Fibroblast of peridontal ligament (primary cell): ENCODE measurements around the gene OR1L1.

Source experiments
- DNase-seq: peaks from one replicate; pipeline ENCODE4 v3.0.0-alpha.2; 2010; ENCODE audit errors: extremely low read depth

The OR1L1 gene, protein sequence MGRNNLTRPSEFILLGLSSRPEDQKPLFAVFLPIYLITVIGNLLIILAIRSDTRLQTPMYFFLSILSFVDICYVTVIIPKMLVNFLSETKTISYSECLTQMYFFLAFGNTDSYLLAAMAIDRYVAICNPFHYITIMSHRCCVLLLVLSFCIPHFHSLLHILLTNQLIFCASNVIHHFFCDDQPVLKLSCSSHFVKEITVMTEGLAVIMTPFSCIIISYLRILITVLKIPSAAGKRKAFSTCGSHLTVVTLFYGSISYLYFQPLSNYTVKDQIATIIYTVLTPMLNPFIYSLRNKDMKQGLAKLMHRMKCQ

DNA sequence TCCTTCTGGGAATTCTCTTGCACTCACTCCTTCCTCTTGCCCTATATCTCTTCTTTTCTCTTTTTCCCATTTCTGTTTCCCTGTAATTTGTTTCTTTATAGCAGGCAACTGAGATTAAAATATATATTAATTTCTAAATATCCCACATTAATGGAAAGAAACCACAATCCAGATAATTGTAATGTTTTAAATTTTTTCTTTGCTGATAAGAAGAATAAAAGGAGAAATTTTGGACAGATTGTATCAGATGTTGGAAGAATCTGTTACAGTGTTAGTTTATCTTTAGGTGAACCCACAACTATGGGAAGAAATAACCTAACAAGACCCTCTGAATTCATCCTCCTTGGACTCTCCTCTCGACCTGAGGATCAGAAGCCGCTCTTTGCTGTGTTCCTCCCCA lies at the start of gene OR1L1:
TSS of gene OR1L1 (plus strand) at position 301 of the 400 bp plus-strand sequence. CDS start at position 301, 0 bp downstream.
- DNase-seq = no peak

DNA sequence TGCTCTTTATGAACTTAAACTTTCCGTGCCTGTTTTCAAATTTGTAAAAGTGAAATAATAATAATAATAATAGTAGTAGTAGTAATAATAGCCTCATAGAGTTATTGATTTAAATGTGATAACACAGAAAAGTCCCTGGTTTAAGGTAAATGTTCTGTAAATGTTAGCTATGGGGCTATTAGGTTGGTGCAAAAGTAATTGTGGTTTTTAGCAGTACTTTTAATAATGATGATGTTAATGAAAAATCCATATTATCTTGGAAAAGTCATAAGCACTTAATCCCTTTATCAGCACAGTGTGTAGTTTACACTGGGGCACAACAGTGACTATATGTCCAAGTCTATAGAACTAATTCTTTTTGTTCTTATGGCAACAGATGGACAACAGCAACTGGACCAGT lies 47.2 kb upstream of the OR1L1 start, which contains the start of gene OR1Q1:
TSS of gene OR1Q1 (plus strand) at position 377 of the 400 bp plus-strand sequence. CDS start at position 377, 0 bp downstream.
- DNase-seq = no peak

DNA sequence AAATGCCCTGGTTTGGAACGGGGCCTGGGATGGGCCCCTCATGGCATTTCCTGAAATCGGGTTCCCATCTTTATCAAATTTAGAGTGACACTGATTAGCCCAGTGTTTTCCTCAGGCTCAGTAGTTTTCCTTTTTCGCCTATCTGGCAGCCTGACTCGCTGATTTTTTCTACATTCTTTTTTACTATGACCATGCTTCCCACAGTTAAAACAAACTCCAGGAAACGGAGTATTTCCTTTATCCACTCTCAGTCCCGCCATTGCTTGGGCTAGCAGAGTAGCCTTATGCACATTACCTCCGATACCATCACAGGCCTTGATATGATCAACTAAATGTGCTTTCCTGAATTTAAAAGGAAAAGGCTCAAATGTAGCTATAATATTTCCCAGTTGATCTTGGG lies 41.5 kb upstream of the OR1L1 start:
- DNase-seq = no peak

DNA sequence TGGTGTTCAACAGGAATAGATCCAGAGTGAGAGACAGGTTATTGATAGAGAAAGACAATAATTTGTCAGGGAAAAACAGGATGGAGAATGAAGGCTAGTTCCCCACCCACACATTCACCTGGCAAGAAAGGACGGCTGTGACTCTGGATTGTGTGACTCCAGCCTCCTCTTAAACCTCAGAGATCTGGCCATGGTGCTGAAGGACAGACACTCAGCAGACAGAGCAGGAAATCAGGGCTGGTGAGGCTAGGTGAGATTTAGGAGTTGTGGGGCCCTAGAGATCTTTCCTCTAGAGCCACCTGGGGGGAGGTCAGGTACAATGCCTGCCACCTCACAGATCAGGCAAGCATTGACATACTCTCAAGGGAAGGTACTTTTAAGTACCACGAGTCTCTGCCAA lies 19.3 kb upstream of the OR1L1 start:
- DNase-seq = no peak

DNA sequence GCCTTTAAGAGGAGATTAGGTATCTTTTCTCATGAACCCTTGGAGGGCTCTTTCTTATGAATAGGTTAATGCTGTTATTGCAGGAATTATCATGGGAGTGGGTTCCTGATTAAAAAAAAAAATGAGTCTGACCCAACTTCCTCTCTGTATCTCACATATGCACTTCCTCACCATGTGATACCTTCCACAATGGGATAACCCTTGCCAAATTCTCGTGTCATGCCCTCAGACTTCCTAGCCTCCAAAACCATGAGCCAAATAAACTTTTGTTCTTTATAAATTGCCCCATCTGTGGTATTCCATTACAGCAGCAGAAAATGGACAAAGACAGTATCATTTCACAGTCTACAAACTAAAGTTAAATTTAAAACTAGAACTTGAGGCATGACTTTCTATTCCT lies 5.1 kb upstream of the OR1L1 start:
- no peak for DNase-seq

DNA sequence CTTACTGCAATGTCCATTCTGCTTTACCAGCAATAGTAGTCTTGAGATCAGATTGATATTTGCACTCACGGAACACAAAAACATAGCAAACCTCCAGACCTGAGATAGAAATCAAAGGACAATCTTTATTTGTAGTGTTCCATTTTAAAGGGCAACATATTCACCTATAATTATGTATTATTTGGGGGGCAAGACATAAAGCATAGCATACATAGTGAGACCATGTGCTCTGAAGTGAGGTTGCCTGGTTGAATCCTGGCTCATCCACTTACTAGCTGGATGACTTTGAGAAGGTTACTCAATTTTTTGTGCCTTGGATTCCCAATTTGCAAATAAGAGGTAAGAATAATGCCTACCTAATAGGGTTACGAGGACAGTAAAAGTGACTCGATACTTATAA lies 4.0 kb upstream of the OR1L1 start, which contains the start of gene OR1B1:
TSS of gene OR1B1 (minus strand) at position 101 of the 400 bp plus-strand sequence.
- no peak for DNase-seq

DNA sequence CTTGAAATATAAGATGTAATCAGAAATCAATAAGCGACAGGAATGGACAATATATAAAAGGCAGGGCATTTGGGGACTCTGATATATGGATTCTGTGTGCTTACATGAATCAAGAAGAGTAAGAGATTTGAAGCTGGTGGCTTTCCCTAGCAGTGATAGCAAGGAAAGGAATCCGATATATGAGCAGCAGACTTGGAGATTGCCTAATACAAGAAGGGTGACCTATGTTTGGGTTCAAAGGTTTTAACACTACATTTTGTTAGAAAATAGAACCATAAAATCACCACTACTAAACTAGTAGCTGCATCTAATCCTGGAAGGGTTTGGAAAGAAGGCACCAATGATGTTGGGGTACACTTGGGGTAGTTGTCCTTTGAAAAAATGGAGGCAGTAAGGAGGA lies 11.0 kb downstream of the OR1L1 start:
- DNase-seq = no peak

DNA sequence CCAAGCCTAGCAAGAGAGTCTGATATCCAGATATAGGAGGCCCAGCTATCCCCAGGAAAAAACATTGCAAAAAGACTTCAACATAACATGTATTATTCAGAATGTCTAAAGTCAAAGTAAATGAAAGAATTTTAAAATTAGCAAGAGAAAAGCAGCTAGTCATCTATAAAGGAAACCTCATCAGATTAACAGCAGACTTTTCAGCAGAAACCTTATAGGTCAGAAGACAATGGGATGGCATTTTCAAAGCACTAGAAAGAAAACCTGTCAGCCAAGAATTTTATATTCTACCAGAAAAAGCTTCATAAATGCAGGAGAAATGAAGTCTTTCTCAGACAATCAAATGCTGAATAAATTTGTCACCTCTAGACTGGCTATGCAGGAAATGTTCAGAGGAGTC lies 23.3 kb downstream of the OR1L1 start:
- DNase-seq = no peak

DNA sequence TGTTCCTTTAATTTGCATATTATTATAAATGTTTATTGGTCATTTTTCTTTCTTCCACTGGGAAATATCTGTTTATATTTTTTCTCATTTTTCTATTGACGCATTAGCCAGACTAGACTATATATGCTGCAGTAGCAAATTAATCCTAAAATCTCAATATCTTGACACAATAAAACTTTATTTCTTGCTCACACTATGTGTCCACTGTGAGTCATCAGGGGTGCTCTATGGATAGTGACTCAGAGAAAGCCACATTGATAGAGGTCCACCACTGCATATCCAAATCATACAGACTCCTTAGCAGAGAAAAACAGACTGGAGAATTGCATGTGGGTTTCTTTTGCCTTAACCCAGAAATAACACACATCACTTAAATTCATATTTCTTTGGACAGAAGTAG lies 34.2 kb downstream of the OR1L1 start:
- no peak for DNase-seq
